ENCODE data around the gene SH2B3.

SH2B3 gene

DNA sequence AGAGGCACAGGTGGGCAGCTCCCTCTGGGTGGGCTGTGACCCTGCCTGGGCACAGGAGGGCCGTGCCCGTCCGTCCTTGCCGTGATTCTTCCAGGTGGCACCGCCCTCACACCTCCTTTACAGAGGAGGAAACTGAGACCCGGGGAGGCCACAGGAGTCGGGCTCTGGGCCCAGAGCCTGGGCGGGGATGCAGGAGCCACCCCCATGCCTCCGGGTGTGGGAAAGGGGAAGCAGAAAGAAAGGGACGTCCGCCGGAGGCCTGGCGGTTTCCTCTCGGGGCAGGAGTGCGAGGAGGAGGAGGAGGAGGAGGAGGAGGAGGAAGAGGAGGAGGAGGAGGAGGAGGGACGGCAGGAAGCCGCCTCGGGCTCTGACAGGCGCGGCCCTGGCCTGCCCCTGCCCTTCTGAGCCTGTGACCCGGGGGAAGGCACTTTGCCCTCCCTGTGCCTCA, 23.0 kb downstream of the SH2B3 start:
- no peak for DNase-seq (ENCODE audit: low read depth)

DNA sequence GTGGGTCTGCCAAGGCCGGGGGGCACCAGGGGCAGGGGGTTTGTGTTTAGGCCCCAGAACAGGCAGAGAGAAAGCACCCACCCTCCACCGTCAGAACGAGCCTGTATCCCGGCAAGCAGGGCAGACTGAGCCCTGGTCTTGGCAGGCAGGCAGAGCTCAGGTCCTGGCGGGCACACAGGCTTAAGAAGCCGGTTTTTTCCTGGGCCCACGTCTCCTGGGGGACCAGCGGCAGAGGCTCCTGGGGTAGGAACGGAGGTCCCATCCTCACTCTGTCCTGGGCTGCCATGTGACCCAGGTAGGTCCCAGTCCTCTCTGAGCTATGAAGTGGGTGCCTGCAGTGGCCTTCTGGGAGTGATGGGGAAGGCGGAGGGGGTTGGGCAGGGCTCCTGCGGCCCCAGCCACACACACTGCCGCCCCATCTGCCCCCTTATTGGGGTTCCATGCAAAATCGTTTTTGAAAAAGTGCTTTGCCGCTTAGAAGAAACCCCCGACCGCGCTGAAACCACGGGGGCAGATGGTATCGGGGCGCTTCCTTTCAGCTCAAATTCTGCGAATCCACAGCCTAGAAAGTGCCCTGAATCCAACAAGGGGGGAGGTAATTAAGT, 24.2 kb downstream of the SH2B3 start:
- DNase-seq (ENCODE audit: low read depth): peak; percentile 51

DNA sequence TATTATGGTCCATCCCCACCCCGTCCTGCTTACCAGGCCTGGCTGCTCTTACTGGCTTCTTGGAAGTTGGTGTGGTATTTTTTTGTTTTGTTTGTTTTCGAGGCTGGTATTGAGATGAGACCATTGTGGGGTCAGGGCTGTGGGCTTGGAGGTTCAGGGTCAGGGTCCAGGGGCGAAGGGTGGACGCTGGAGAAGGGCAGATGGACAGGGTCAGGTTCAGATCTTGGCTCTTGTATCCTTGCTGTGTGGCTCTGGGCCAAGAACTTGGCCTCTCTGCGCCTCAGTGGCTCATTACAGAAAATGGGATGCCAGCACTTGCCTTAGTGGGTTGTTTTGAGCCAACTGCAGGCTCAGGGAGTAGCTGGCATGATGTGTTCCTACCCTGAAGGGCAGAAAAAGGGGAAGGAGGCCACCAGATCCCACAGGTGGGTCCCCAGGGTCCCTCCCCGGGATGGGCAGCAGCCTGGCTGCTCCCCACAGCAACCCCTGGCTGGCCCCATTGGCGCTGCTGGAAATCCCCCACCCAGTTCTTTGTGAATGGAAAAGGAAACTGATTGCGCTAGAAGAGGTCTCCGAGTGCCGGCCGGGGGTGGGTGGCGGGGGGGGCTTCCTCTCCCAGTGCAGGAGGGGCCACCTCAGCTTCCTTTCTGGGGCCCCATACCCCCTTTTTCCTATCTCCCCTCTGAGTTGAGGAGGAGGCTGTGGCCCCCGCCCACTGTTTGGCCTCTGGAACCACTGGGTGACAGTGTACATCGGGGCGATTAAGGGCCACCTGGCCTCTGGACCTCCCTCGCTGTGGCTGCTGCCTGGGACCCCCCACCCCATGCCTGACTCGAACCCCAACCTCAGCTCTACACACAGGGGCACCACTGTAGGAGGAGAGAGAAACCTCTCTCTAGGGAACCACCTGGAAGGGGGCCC, 25.0 kb downstream of the SH2B3 start:
- peak; percentile 55 for DNase-seq (ENCODE audit: low read depth)

DNA sequence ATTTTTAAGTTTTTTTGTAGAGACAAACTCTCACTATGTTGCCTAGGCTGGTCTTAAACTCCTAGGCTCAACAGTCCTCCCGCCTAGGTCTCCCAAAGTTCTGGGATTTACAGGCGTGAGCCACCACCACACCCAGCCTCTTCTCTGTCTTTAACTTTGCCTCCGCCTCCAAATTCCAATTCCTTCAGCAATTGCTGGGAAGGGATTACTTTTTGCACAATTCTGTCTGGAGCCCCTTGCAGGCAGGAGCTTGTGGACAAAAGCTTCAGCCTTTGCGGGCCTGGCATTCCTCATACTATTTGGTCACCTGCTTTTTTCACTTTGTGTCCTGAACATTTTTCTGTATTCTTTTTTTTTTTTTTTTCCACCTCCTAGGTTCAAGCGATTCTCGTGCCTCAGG, 26.0 kb downstream of the SH2B3 start:
- no peak for DNase-seq (ENCODE audit: low read depth)

DNA sequence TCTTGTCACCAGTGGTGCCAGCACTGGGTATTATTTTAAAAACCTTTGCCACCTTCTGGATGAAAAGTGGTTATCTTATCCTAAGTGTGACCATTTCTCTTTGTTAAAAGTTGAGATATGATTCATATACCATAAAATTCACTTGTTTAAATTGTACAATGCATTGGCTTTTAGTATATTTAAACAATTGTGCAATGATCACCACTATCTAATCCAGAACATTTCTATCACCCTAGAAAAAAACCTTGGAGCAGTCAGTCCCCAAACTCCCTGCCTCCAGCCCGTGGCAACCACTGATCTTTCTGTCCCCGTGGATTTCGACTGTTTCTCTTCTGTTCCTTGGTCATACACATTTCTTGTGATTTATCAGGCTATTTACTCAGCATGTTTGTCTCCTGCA, 28.3 kb downstream of the SH2B3 start:
- DNase-seq (ENCODE audit: low read depth): no peak

DNA sequence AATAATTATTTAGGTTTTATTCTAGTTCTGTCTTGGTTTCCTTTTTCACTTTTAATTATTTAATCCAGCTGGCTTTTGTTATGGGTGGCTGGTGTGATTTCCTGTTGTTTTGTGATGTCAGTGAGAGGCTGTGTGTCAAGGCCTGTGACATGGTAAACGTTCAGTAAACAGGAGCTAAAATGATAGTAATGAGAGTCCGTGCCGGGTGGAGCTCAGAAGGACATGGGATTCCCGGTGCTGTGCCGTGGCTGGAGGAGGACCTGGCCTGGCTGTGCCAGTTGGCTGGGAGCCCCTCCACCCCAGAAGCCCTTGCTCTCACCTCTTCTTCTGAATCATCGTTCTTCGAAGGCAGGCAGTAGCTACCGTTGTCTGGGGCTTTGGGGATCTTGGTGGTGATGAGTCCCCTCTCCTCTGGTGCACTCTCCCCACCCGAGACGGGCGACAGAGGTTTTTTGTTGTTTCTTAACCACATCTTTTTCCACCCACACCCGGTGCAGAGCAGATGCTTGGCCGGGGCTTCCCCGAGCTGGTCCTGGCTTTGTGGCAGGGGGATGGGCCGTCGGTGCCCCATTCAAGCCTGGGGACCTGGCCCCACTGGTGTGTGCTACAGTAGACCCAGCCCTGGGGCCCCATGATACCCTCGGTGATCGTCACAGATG, 29.1 kb downstream of the SH2B3 start:
- DNase-seq (ENCODE audit: low read depth): peak; percentile 77

DNA sequence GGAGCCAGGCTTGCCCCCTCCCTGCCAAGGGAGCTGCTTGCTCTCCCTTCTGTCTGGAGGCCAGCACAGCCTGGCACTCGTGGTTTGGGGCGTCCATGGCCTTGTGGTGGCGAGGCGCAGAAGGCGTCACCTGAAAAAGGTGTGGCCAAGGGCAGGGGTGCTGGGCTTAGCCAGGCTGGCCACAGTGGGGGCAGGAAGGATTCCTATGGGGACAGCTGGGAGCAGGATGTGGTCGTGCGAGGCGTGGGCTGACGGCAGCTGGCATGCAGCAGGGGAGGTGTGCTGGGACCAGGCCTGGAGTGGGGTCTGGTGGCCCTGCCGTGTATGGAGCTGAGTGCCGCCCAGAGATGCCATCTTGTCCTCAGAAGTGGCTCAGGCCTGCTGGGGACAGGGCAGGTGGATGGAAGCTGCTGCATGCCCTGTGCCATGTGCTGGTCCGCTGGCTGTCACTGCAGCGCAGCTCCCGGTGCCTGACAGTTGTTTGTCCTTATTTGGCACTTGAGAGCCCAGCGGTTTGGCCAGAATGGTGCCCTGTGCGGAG, 30.0 kb downstream of the SH2B3 start:
- DNase-seq (ENCODE audit: low read depth): no peak

DNA sequence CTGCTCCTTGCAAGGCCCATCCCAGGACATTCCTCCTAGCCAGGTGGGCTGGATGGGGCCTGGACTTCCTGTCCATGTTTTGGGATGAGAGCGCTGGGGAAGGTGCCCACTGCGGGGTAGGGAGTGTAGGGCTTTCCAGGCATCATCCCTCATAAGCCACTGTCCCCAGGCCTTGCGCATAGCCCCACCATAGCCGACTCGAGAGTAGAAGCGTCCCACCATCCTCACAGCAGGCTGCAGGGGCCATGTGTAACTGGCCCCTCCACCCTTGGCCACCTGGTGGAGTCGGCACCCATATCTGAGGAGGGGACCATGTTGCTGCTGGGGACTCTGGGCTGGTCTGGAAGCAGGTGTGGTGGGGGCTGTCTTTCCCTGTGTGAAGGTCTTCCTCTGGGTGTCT, 30.5 kb downstream of the SH2B3 start:
- no peak for DNase-seq (ENCODE audit: low read depth)

DNA sequence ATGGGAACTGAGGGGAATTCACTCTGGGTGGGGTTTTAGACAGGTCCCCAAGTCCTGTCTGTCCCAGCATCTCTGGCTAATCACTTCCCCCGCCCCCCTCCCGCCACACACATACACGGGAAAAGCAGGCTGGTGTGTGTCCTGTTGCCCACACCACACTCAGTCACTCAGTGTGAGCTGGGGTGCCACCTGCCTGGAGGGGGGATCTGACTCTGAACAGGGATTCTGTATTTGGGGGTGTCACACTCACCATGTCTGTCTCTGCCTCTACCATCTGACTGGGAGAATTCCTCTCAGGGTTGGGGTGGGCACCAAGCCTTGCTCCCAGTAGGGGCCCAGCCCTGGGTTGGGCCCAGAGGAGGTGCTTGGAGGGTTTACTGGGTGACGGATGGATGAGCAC, 31.1 kb downstream of the SH2B3 start:
- no peak for DNase-seq (ENCODE audit: low read depth)

DNA sequence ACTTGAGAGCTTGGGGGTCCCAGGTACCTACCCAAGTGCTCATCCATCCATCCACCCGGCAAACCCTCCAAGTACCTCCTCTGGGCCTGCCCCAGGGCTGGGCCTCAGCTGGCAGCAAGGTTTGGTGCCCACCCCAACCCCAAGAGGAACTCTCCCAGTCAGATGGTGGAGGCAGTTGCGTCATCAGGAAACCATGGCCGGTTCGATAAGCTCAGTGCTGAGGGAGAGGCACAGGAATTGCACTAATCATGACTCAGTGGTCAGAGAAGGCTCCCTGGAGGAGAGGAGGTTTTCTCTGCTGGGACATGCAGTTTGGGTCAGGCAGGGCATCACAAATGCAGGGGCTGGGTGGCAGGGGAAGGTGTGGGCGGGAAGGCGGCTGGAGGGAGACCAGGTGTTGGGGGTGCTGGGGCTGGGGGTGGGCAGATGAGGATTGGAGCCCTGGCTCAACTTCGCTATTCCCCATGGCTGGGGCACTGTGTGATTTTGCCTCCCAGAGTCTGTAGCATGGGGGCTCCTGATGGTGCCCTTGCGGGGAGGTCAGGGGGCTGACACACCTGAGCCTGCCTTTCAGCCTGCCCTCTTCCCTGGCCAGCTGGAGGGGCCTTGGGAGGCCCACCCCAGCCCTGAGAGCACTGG, 32.2 kb downstream of the SH2B3 start:
- no peak for DNase-seq (ENCODE audit: low read depth)

DNA sequence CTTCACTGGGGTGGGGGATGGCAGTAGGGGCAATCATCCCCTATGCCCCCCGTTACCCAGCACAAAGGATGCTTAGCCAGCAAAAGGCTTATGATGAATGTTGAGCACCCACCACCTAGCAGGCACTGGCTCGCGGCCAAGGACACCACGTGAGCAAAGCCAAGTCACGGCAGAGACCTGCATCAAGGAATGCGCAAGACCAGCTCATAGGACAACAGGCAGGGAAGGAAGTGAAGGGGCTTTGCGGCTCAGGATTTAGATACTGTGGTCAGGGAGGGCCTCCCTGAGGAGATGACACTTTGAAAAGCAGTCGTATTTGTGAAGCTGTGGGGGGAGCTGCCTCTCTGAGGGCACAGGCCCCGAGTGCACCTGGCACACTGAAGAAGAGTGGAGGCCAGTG, 32.8 kb downstream of the SH2B3 start:
- DNase-seq (ENCODE audit: low read depth): peak; percentile 50

DNA sequence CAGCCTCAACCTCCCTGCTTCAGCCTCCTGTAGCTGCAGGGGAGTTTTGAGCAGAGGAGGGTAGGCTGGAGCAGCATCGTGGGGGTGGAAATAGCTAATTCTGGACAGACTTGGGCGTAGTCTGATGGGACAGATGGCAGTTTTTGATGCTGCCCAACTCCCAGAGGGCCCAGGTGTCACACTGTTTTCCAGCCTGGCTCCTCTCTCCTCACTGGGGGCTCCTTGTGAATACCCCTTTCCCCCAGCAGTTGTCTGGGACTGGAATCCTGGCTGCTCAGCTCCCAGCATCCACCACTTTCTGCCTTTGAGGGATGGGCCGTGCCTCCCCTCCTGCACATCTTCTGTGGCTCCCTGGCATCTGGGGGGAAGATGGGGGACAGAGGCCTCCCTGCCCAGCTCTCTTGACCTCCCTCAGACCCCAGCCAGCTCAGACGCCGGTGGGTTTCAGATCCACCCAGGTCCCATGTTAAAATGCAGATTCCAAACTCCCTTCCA, 34.0 kb downstream of the SH2B3 start:
- DNase-seq (ENCODE audit: low read depth): no peak

DNA sequence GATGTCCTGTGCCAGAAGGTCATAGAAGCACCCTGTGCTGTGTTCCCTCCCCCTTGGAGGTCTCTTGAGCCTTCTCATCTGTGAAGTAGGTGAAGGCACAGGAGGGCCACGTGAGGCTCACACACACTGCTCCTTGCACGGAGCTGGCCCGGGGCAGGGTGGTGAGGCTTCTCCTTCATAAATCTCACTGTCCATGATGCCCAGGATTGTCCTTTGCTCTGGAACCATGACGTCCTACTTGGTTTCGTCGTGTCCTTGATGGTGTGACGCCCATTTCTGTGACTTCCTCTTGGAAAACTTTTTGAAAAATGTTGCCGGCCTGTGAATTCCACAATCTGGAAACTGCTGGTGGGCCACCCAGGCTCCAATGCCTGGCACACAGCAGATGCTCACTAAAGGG, 34.4 kb downstream of the SH2B3 start:
- no peak for DNase-seq (ENCODE audit: low read depth)

DNA sequence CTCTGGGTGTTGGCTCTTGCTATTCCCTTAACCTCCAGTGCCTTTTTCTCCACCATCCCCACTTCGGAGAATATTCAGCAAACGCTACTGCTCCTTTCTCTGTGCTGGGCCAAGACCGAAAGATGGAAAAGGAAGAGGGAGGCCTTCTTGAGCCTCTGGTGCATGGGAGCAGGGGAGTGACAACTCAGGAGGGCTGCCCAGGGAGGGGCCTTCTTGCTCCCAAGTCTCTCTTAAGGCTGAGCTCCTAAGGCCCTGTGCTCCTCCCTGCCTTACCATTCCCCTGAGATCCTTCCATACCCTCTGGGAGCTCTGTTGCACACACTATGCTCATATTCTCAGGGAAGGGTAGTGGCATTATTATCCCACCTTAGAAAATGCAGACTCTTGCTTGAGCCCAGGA, 34.9 kb downstream of the SH2B3 start:
- no peak for DNase-seq (ENCODE audit: low read depth)

DNA sequence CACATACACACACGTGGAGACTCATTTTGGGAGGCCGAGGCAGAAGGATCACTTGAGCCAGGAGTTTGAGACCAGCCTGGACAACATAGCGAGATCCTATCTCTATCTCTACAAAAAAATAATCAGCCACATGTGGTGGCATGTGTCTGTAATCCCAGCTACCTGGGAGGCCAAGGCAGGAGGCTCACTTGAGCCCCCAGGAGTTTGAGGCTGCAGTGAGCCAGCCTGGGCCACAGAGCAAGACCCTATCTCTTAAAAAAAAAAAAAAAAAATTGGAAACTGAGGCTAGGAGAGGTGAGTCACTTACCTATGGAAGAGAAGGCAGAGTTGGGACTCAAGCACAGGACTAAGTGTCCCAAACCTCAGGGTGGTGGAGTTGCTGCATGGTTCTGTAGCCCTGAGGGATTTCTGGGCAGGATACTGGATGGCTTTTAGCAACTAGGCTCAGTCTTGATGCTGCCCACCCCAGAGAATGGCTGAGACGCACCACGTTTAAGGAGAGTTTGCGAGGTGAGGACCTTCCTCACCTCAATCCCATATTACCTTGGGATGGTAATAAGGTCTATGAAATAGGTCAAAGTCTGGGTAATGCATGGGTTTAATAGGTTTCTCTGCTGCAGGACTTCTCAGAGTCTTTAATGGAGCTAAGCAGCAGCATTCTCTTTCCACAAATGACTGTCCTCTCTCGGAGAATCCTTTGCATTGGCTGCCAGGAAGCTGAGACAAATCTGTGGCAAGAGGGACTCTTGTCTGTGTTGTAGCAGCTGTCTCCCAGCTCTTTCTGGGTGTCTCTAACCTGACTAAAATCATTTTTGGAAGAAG, 35.6 kb downstream of the SH2B3 start:
- DNase-seq (ENCODE audit: low read depth): no peak

DNA sequence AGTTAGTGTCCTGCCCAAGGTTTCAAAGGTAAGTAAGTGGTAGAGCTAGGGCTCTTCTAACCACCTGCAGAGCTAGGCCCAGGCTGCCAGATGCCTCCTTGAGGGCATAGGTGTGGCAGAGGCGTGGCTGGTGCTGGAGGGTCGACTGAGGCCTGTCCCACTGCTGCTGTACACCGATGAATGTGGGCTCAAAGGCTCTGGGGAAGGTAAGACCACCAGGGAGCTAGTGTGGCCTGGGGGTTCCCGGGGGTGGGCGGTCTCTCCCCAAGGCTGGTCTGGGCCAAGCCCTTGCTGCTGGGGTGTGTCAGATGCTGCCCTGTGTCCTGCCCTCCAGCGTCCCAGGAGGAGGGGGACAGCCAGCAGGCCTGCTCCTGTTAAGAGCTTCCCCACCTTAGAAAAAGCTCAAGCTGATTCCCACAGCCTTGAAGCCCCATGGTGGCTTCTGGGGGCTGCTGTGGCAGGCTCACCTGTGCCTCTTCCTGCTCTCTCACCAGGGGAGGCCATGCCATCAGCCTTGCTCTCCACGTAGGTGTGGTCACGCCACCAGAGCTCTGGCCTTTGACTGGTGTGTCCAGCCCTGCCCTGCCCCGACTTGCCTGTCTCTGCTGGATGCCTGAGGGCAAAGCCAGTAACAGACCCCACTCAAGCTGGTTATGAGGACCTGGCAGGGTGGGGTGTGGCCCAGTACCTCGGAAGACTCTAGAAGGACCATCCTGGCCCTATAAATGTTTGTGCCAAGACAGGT, 36.8 kb downstream of the SH2B3 start:
- DNase-seq (ENCODE audit: low read depth): no peak

DNA sequence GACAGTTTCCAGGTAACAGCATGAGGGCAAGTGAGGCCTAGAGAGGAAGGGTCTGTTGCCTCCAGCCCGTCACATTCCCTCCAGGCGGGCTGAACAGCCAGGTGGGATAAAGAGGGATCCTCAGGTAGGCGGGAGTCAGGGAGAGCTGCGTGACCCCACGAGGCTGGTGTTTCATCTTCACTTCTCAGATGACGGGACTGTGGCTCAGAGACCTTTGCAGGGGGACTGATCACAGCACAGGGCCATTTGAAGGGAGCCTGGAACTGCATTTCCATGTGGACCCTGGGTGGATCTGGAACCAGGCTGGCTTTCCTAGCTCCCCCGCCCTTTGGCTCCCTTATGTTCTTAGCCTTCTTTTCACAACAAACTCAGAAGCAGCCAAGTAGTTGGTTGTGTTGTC, 37.4 kb downstream of the SH2B3 start:
- DNase-seq (ENCODE audit: low read depth): no peak

DNA sequence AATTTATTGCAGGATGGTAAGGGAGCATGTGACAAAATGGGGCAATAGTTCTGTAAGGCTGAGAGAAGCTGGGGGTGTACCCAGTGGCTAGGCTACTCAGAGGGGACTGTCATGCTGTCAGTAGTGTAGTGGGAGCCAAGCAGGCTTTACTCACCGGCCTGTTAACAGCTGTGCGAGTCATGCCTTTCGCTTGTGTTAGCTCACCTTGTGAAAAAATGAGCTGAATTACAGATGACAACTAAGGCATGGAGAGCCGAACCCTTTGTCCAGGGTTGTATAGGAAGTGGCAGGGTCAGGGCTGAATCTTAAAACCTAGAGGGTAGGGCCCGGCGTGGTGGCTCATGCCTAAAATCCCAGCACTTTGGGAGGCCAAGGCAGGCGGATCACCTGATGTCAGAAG, 37.9 kb downstream of the SH2B3 start:
- no peak for DNase-seq (ENCODE audit: low read depth)

DNA sequence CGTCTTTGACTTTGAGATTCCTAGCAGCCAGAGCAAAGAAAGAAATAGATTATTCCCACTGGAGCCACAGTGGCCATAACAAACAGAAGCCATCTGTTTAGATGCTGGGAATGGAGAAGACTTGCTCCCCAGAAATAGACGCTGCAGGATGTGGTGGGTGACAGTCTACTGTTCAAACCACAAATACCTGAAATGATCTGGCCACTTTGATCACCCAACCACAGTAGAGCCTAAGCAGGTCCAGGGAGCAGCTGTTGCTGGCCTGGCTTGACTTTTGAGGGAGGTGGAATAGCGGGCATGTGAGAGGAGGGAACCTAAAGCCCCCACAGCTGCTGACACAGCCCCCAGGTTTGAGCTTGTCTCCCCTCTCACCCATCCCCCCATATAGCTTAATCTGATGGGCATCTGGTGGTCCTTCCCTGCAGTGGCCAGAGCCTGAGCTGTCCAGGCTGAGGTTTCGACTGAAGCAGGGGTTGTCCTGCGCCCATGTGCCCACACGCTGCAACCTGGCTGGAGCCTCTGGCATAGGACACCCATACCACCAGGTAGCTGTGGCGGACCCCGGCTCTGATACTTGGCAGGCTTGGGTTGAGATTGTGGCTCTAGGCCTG, 38.7 kb downstream of the SH2B3 start:
- no peak for DNase-seq (ENCODE audit: low read depth)

Measured in stimulated activated CD8-positive, alpha-beta memory T cell treated with anti-CD3 and anti-CD28 coated beads, Interleukin-12 subunit alpha, Interleukin-12 subunit beta, amount 100 ng/mL, for 1 hour (primary cell).